Smooth muscle cell (in vitro differentiated cells): ENCODE results near the gene SLC35A4. TPM values are rescaled to one million over a fixed set of nuclear protein-coding genes. Genes with fewer than 3 reads are reported as not detected.

Experiments
- DNase-seq: peaks from one replicate; lab custom pipeline; 2025; ENCODE audit not compliant: unreplicated experiment; lab: John Stamatoyannopoulos, UW
- H2AFZ ChIP-seq: fragments of 200-600 bp; sonication (generic); 2 replicates; pipeline ENCODE4 v1.6.0; 2016; ENCODE audit warnings: antibody characterized with exemption, low read depth, mild to moderate bottlenecking
- H3F3A ChIP-seq: fragments of 200-600 bp; sonication (generic); 2 replicates; pipeline ENCODE4 v1.6.0; 2017; ENCODE audit warnings: antibody characterized with exemption, low read depth
- H3K27ac ChIP-seq: fragments of 200-600 bp; sonication (generic); 2 replicates; pipeline ENCODE4 v1.5.1; 2016; ENCODE audit warnings: low read depth, mild to moderate bottlenecking
- H3K27me3 ChIP-seq: fragments of 200-600 bp; sonication (generic); 2 replicates; pipeline ENCODE4 v1.6.1; 2016; ENCODE audit warnings: low read depth, mild to moderate bottlenecking
- H3K36me3 ChIP-seq: fragments of 200-600 bp; sonication (generic); 2 replicates; pipeline ENCODE4 v1.5.1; 2016; ENCODE audit warnings: low read depth
- H3K4me1 ChIP-seq: fragments of 200-600 bp; sonication (generic); 2 replicates; pipeline ENCODE4 v1.5.1; 2016; ENCODE audit warnings: low read depth
- H3K4me2 ChIP-seq: fragments of 200-600 bp; sonication (generic); 2 replicates; pipeline ENCODE4 v1.6.0; 2016; ENCODE audit warnings: mild to moderate bottlenecking
- H3K4me3 ChIP-seq: fragments of 200-600 bp; sonication (generic); 2 replicates; pipeline ENCODE4 v1.5.1; 2016; ENCODE audit warnings: mild to moderate bottlenecking
- H3K79me2 ChIP-seq: fragments of 200-600 bp; sonication (generic); 2 replicates; pipeline ENCODE4 v1.6.0; 2016; ENCODE audit warnings: low read depth, mild to moderate bottlenecking
- H3K9ac ChIP-seq: fragments of 200-600 bp; sonication (generic); 2 replicates; pipeline ENCODE4 v1.6.0; 2016; ENCODE audit warnings: low read depth
- H3K9me3 ChIP-seq: fragments of 200-600 bp; sonication (generic); replicated peaks from 2 replicates; pipeline ENCODE4 v1.5.1; 2016; ENCODE audit warnings: low read depth
- H4K20me1 ChIP-seq: fragments of 200-600 bp; sonication (generic); 2 replicates; pipeline ENCODE4 v1.6.0; 2016; ENCODE audit warnings: low read depth
- CTCF ChIP-seq: fragments of 200-600 bp; sonication (generic); IDR thresholded peaks from 2 replicates; pipeline ENCODE4 v1.5.1; 2017; ENCODE audit warnings: borderline replicate concordance, mild to moderate bottlenecking, antibody characterized with exemption; ENCODE audit not compliant: insufficient read depth, poor library complexity, severe bottlenecking
- WGBS: methylation state at CpG from one replicate; pipeline ENCODE4 v1.1.7; 2016; ENCODE audit warnings: low lambda C conversion rate; 5-methylcytosine and 5-hydroxymethylcytosine counted together
- polyA plus RNA-seq: library from polyadenylated mRNA; unstranded; fragments of >200 nt; fragmentation: Nextera tagmentation; extraction: Ambion mirVana; gene quantifications from 2 replicates; pipeline ENCODE4 v1.2.1, GENCODE V29; 2016
- total RNA-seq: library from RNA; depleted of rRNA; stranded (reverse); fragments of >200 nt; gene quantifications from 2 replicates; pipeline ENCODE4 v1.2.3, GENCODE V29; 2014

Gene SLC35A4
- total and polyA plus RNA-seq, 2 experiments from 2014 or later = 42.7 to 82.9 TPM

- H3K79me2 ChIP-seq = no peaks in the 10 kb centered on the region
- no peaks in the 10 kb centered on the region for H3K27me3 ChIP-seq
- H3K9me3 ChIP-seq = no peaks in the 10 kb centered on the region
- no peaks in the 10 kb centered on the region for H4K20me1 ChIP-seq
- no peak for DNase-seq
- H2AFZ ChIP-seq = no peak overlapping the region
- no peak for TF ChIP-seq CTCF
- H3K4me3 ChIP-seq = no peak overlapping the region
- no peak overlapping the region for H3K27ac ChIP-seq
- no peaks in the 10 kb centered on the region for H3F3A ChIP-seq
- no peak overlapping the region for H3K9ac ChIP-seq
- H3K4me1 ChIP-seq = no peaks in the 10 kb centered on the region
- WGBS = 87% methylated on average over 3 of the region's 3 CpGs
- H3K36me3 ChIP-seq = no peaks in the 10 kb centered on the region
- no peak overlapping the region for H3K4me2 ChIP-seq
These were observed 41.3 kb downstream of the SLC35A4 start for GRCh38 chr5:140605879-140606278.

GRCh38 chr5:140607031-140607430, 42.4 kb downstream of the SLC35A4 start:
- no peaks in the 10 kb centered on the region for H4K20me1 ChIP-seq
- no peaks in the 10 kb centered on the region for H3F3A ChIP-seq
- H2AFZ ChIP-seq = no peak overlapping the region
- WGBS = 86% methylated on average over 2 of the region's 2 CpGs
- no peaks in the 10 kb centered on the region for H3K4me1 ChIP-seq
- no peaks in the 10 kb centered on the region for H3K27me3 ChIP-seq
- DNase-seq = no peak
- TF ChIP-seq CTCF = no peak
- H3K79me2 ChIP-seq = no peaks in the 10 kb centered on the region
- H3K4me2 ChIP-seq = no peak overlapping the region
- no peak overlapping the region for H3K27ac ChIP-seq
- no peak overlapping the region for H3K9ac ChIP-seq
- no peaks in the 10 kb centered on the region for H3K36me3 ChIP-seq
- no peaks in the 10 kb centered on the region for H3K9me3 ChIP-seq
- H3K4me3 ChIP-seq = no peak overlapping the region

GRCh38 chr5:140608722-140609121, 44.1 kb downstream of the SLC35A4 start:
- Histone ChIP-seq H4K20me1 (no peaks in the 10 kb centered on the region), H3F3A (no peaks in the 10 kb centered on the region), H3K79me2 (no peaks in the 10 kb centered on the region), H3K4me3 (no peak overlapping the region), H3K4me1 (no peaks in the 10 kb centered on the region), H3K27ac (no peak overlapping the region), H2AFZ (no peak overlapping the region), H3K9ac (no peak overlapping the region), H3K27me3 (no peaks in the 10 kb centered on the region), H3K4me2 (no peak overlapping the region), H3K9me3 (no peaks in the 10 kb centered on the region), H3K36me3 (no peaks in the 10 kb centered on the region)
- TF ChIP-seq CTCF = no peak
- DNase-seq = no peak

DNA sequence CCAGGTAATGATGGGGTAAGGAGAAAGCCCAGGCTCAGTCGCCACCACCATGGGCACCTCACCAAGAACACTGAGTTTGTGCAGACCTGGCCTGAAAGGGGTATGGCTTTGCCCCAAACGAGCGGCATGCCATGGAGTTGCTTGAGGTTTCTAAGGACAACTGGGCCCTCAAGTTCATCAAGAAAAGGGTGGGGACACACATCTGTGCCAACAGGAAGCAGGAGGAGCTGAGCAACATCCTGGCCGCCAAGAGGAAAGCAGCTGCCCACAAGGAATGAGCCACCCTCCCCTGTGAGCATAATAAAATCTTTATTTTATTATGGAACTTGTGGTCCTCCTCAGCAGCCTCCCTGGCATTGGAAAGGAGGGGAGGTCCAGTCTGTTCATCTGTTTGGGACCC, 44.5 kb downstream of the SLC35A4 start:
- Histone ChIP-seq H3K27me3 (no peaks in the 10 kb centered on the region), H3K4me1 (no peaks in the 10 kb centered on the region), H3K4me3 (no peak overlapping the region), H3K79me2 (no peaks in the 10 kb centered on the region), H3K27ac (no peak overlapping the region), H4K20me1 (no peaks in the 10 kb centered on the region), H3K36me3 (no peaks in the 10 kb centered on the region), H3K4me2 (no peak overlapping the region), H3K9ac (no peak overlapping the region), H2AFZ (no peak overlapping the region), H3F3A (no peaks in the 10 kb centered on the region), H3K9me3 (no peaks in the 10 kb centered on the region)
- DNase-seq = no peak
- WGBS = 84% methylated on average over 4 of the region's 4 CpGs
- no peak for TF ChIP-seq CTCF
